Panc1 (cell line): Measurements from ENCODE around the gene ARMCX1. TPM values are rescaled to one million over a fixed set of nuclear protein-coding genes. Genes with fewer than 3 reads are reported as not detected.
A peak's percentile ranks its signal among the peaks of the same experiment; 100 is the strongest.
"Not testable (repeated sequence)": the region's sequence is repeated elsewhere in the genome, so short reads cannot be mapped to it uniquely, and the experiment has no call there.

Experiments
- ATAC-seq: fragments of 200-7000 bp; cut with Tn5 transposase; 2 replicates; pipeline ENCODE4 v1.9.1; 2020; ENCODE audit warnings: mild to moderate bottlenecking, moderate library complexity
- BruUV-seq: library from RNA; stranded (reverse); fragments of 400-500 nt; replicated peaks from 2 replicates; lab custom pipeline; 2021; lab: Mats Ljungman, UMichigan
- CTCF ChIA-PET: fragments of 300-600 bp; sonication (Branson Sonifier 250); formaldehyde crosslinking; loops from one replicate; lab custom pipeline; 2022; ENCODE audit warnings: antibody characterized with exemption; lab: Charles Lee
- POLR2A ChIA-PET: fragments of 300-600 bp; sonication (Branson Sonifier 250); formaldehyde crosslinking; loops from one replicate; lab custom pipeline; 2022; ENCODE audit warnings: antibody characterized with exemption; lab: Charles Lee
- DNase-seq: peaks from one replicate; pipeline ENCODE4 v3.0.0-alpha.2; 2010; ENCODE audit warnings: low read depth, low spot score
- H3K27ac ChIP-seq: 2 replicates; pipeline ENCODE4 v1.5.1; 2011; ENCODE audit warnings: mild to moderate bottlenecking, low read length, inconsistent platforms
- H3K27me3 ChIP-seq: fragments of 200-500 bp; sonication (Bioruptor generic); 2 replicates; pipeline ENCODE4 v1.6.0; 2014; ENCODE audit warnings: low read length, inconsistent platforms; ENCODE audit not compliant: control insufficient read depth, insufficient read depth
- H3K36me3 ChIP-seq: fragments of 200-500 bp; sonication (Bioruptor generic); 2 replicates; pipeline ENCODE4 v1.5.1; 2014; ENCODE audit warnings: inconsistent platforms, mild to moderate bottlenecking, low read length, moderate library complexity; ENCODE audit not compliant: control insufficient read depth, insufficient read depth
- H3K4me1 ChIP-seq: 2 replicates; pipeline ENCODE4 v1.5.1; 2011; ENCODE audit warnings: inconsistent platforms, mild to moderate bottlenecking, low read length, moderate library complexity; ENCODE audit not compliant: control insufficient read depth, insufficient read depth
- H3K4me3 ChIP-seq, 2 experiments: 2 replicates each; pipeline ENCODE4 v1.5.1; 2011 to 2012; ENCODE audit warnings: low read depth in 2 of 2, low read length in 2 of 2, mild to moderate bottlenecking in 2 of 2, inconsistent platforms in 1 of 2, moderate library complexity in 1 of 2
- H3K9me3 ChIP-seq: fragments of 200-500 bp; sonication (Bioruptor generic); 2 replicates; pipeline ENCODE4 v1.5.1; 2014; ENCODE audit warnings: low read depth, mild to moderate bottlenecking, inconsistent platforms, low read length, moderate library complexity; ENCODE audit not compliant: control insufficient read depth, insufficient read depth
- POLR2AphosphoS5 ChIP-seq: IDR thresholded peaks from 2 replicates; pipeline ENCODE4 v1.6.1; 2012; ENCODE audit warnings: mild to moderate bottlenecking, low read depth, low read length, moderate library complexity
- SIN3A ChIP-seq: IDR thresholded peaks from 2 replicates; pipeline ENCODE4 v1.6.1; 2012; ENCODE audit warnings: low read depth, mild to moderate bottlenecking, low read length, moderate library complexity, borderline replicate concordance; ENCODE audit not compliant: insufficient read depth
- TCF7L2 ChIP-seq: IDR thresholded peaks from 2 replicates; pipeline ENCODE4 v1.6.1; 2011; ENCODE audit warnings: mild to moderate bottlenecking, low read depth, low read length, inconsistent platforms
- in situ Hi-C: cut with HindIII; loops from 2 replicates; pipeline ENCODE4 v1.10.0; 2016; ENCODE audit warnings: low sequenced_read_pairs, low pct_unique_long_range_greater_than_20kb
- intact Hi-C: fragments of 100-400 bp; cut with micrococcal nuclease; formaldehyde crosslinking; loops from one replicate; pipeline ENCODE4 v1.10.0; 2022; ENCODE audit not compliant: unreplicated experiment
- total RNA-seq: library from RNA; stranded (reverse); gene quantifications from one replicate; pipeline ENCODE4 v1.2.1, GENCODE V29; 2021; ENCODE audit not compliant: unreplicated experiment
- TF ChIP-seq, protein P1 (sequence below), 2 experiments: IDR thresholded peaks; 2 replicates each; pipeline ENCODE4 v1.6.1; 2011 to 2012; ENCODE audit warnings: low read depth in 2 of 2, control low read depth in 1 of 2, low read length in 1 of 2, mild to moderate bottlenecking in 1 of 2, moderate library complexity in 1 of 2; ENCODE audit not compliant: insufficient read depth in 1 of 2
- TF ChIP-seq, protein P2 (sequence below): fragments of 450-650 bp; IDR thresholded peaks from 2 replicates; pipeline ENCODE4 v1.5.1; 2017; ENCODE audit warnings: mild to moderate bottlenecking

The ARMCX1 gene
- total RNA-seq, 1 experiment from 2014 or later: 4.7 TPM

DNA sequence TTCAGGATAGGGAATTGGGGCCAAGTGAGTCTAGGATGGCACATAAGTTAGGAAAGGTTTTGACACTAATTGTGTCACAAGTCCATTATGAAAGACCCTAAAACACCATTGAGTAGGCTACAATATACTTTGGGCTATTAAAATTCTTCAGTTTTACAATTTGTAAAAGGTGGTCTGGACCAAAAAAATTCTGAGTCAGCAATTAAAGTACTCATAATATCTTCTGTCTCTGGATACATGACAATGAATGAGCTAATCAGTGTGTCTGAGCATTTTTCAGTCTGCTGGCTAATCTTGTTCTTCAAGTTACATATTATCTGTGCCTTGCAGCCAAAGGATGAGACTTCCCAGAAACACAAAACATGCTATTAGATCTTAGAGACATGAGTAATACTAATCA is 14.3 kb downstream of the ARMCX1 start:
- Histone ChIP-seq H3K4me1 (no peaks in the 10 kb centered on the region), H3K27me3 (0 out of 2 replicates have a peak, but pooled peaks cover 2% of the 10 kb centered on the region), H3K9me3 (no peaks in the 10 kb centered on the region), H3K27ac (no peak overlapping the region), H3K4me3 (no peak overlapping the region), H3K36me3 (no peaks in the 10 kb centered on the region)
- ATAC-seq: no peak
- BruUV-seq: no TSS peak
- TF ChIP-seq, protein P1, sequence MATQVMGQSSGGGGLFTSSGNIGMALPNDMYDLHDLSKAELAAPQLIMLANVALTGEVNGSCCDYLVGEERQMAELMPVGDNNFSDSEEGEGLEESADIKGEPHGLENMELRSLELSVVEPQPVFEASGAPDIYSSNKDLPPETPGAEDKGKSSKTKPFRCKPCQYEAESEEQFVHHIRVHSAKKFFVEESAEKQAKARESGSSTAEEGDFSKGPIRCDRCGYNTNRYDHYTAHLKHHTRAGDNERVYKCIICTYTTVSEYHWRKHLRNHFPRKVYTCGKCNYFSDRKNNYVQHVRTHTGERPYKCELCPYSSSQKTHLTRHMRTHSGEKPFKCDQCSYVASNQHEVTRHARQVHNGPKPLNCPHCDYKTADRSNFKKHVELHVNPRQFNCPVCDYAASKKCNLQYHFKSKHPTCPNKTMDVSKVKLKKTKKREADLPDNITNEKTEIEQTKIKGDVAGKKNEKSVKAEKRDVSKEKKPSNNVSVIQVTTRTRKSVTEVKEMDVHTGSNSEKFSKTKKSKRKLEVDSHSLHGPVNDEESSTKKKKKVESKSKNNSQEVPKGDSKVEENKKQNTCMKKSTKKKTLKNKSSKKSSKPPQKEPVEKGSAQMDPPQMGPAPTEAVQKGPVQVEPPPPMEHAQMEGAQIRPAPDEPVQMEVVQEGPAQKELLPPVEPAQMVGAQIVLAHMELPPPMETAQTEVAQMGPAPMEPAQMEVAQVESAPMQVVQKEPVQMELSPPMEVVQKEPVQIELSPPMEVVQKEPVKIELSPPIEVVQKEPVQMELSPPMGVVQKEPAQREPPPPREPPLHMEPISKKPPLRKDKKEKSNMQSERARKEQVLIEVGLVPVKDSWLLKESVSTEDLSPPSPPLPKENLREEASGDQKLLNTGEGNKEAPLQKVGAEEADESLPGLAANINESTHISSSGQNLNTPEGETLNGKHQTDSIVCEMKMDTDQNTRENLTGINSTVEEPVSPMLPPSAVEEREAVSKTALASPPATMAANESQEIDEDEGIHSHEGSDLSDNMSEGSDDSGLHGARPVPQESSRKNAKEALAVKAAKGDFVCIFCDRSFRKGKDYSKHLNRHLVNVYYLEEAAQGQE (IDR thresholded peaks at IDR 0.05; ENCODE audit: insufficient read depth in 1 of 2, low read depth in 2 of 2, low read length in 1 of 2): no peak
- TF ChIP-seq SIN3A (no peak), TCF7L2 (no peak), POLR2AphosphoS5 (no peak)
- TF ChIP-seq, protein P2, sequence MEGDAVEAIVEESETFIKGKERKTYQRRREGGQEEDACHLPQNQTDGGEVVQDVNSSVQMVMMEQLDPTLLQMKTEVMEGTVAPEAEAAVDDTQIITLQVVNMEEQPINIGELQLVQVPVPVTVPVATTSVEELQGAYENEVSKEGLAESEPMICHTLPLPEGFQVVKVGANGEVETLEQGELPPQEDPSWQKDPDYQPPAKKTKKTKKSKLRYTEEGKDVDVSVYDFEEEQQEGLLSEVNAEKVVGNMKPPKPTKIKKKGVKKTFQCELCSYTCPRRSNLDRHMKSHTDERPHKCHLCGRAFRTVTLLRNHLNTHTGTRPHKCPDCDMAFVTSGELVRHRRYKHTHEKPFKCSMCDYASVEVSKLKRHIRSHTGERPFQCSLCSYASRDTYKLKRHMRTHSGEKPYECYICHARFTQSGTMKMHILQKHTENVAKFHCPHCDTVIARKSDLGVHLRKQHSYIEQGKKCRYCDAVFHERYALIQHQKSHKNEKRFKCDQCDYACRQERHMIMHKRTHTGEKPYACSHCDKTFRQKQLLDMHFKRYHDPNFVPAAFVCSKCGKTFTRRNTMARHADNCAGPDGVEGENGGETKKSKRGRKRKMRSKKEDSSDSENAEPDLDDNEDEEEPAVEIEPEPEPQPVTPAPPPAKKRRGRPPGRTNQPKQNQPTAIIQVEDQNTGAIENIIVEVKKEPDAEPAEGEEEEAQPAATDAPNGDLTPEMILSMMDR: no peak
- ChIA-PET POLR2A (no interaction called here), CTCF (no interaction called here)
- DNase-seq: no peak
- intact Hi-C loops (no loop called here), in situ Hi-C loops (no loop called here)

DNA sequence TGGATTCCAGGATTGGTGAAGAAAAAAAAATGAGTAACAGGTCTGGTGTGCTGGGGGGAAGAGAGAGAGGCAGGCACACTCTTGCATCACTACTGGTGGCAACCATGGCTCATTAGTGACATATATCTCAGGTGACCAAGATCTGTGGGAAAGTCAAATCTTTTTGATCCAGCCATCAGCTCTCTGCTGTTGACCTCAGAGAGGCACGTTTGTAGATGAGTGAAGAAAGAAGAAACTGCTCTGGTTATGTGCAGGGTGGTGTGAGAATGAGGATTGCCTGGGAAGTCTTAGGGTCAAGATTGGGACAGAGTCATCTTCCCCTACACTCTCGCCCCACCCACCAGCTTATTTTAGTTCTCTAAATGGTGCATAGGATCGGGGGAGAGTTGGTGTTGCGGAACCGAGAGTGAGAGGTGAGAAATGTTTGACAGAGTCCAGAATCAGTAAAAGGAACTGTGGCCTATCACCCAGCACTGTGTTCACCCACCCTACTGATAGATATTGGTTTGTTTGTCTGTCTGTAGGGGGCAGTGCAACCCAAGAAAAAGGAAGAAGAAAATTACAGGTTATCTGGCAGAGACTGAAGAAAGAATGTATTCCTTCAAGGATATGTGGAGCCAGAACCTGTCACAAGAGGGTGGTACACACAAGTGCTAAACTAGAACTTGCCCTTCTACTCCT is 45.5 kb downstream of the ARMCX1 start:
- ATAC-seq (peak; percentile 88), DNase-seq (peak; percentile 33)
- intact Hi-C loops (loop anchor here (5.0 to 10.0 kb wide), 2 partner anchors 181 to 201 kb away; no protein-coding TSS in a partner anchor), in situ Hi-C loops (no loop called here)
- Histone ChIP-seq H3K9me3 (no peaks in the 10 kb centered on the region), H3K4me3 (no peak overlapping the region), H3K27ac (no peak overlapping the region), H3K36me3 (no peaks in the 10 kb centered on the region), H3K4me1 (no peaks in the 10 kb centered on the region), H3K27me3 (peaks cover 11% of the 10 kb centered on the region)
- ChIA-PET POLR2A (no interaction called here), CTCF (no interaction called here)
- BruUV-seq: no TSS peak
- TF ChIP-seq, protein P2: peak; percentile 71
- no peak for TF ChIP-seq POLR2AphosphoS5
- TF ChIP-seq, protein P1 (IDR thresholded peaks at IDR 0.05; ENCODE audit: insufficient read depth in 1 of 2, low read depth in 2 of 2, low read length in 1 of 2): no peak
- TF ChIP-seq SIN3A: no peak
- TF ChIP-seq TCF7L2: no peak

DNA sequence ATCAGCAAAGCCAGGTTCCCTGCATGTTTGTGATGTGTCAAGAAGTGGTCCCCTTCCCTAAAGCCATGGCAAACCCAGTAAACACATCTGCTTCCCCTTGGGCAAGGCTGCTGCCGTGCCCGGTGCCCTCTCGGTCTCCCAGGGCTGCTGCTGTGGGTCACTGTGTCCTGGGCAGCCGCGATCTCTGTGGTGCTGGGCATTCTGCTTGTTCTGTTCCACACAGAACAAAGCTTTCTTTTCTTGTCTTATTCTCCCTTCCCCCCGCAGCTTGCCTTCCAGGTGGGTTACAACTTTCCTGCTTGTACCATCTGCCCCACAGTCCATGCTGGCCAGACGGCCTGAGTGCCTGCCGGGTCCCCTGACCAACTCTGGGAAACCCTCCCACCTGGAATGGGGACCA is 49.2 kb downstream of the ARMCX1 start:
- H3K4me1 ChIP-seq, H3K9me3 ChIP-seq, BruUV-seq, POLR2A ChIA-PET, H3K4me3 ChIP-seq, H3K36me3 ChIP-seq, H3K27ac ChIP-seq, DNase-seq, CTCF ChIA-PET, in situ Hi-C loops: not testable (repeated sequence)
- intact Hi-C loops: loop anchor here (5.0 to 10.0 kb wide), 2 partner anchors 185 to 198 kb away; no protein-coding TSS in a partner anchor
- 0 out of 2 replicates have a peak, but pooled peaks have one; percentile 33 for ATAC-seq
- peaks cover 17% of the 10 kb centered on the region for H3K27me3 ChIP-seq
